ENCODE measurements around the gene FAM186B.

DNA sequence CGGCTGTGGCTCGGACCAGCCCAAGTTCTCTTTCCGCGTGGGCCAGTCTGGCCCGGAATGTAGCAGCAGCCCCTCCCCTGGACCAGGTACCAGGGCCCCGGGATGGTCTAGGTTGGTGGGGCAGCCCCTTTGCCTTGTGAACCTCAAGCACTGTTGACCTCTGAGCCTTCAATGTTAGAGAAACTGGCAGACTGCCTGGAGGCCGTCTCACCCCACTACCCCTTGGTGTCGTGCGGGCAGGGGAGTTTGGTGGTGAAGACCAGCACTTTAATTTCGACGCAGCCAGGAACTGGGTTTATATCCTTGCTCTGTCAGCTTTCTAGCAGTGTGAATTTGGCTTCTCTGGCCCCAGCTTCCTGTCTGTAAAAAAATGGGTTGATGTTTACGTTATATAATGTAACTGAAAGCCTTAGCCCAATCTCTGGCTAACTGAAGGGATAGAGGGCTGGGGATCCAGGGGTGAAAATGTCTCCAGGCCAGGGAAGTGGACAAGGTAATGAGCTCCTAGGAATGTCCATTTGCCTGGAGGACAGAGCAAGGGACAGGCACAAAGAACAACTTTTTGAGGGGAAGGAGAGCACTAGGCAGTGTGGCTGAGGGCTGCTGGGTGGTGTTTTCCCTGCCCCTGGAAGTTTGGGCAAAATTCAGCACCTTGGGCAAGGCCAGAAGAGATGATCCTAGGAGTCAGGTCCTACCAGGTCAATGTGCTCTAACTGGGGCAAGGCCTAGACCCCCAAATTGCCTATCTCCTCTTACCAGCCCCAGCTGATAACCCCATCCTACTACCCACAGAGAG, 48.9 kb downstream of the FAM186B start:
- TF ChIP-seq, protein P1, sequence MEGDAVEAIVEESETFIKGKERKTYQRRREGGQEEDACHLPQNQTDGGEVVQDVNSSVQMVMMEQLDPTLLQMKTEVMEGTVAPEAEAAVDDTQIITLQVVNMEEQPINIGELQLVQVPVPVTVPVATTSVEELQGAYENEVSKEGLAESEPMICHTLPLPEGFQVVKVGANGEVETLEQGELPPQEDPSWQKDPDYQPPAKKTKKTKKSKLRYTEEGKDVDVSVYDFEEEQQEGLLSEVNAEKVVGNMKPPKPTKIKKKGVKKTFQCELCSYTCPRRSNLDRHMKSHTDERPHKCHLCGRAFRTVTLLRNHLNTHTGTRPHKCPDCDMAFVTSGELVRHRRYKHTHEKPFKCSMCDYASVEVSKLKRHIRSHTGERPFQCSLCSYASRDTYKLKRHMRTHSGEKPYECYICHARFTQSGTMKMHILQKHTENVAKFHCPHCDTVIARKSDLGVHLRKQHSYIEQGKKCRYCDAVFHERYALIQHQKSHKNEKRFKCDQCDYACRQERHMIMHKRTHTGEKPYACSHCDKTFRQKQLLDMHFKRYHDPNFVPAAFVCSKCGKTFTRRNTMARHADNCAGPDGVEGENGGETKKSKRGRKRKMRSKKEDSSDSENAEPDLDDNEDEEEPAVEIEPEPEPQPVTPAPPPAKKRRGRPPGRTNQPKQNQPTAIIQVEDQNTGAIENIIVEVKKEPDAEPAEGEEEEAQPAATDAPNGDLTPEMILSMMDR (IDR thresholded peaks at IDR 0.05; ENCODE audit: low read depth, low read length): no peak
- TF ChIP-seq EZH2phosphoT487 (IDR thresholded peaks at IDR 0.05; ENCODE audit: low read depth): no peak
